NB4 (cell line): Measurements from ENCODE around the gene CDH4.
"Not testable (repeated sequence)": the region's sequence is repeated elsewhere in the genome, so short reads cannot be mapped to it uniquely, and the experiment has no call there.

Experiments used
- CTCF ChIP-seq: IDR thresholded peaks from one replicate; pipeline ENCODE4 v1.5.1; 2012; ENCODE audit warnings: low read depth, low read length
- MYC ChIP-seq: IDR thresholded peaks from 2 replicates; pipeline ENCODE4 v1.6.1; 2011; ENCODE audit warnings: low read depth, low read length
- POLR2A ChIP-seq: IDR thresholded peaks from 2 replicates; pipeline ENCODE4 v1.6.1; 2011; ENCODE audit warnings: mild to moderate bottlenecking; ENCODE audit not compliant: insufficient read length; ENCODE audit errors: extremely low read depth
- TF ChIP-seq, protein P1 (sequence below): IDR thresholded peaks from 2 replicates; pipeline ENCODE4 v1.6.1; 2011; ENCODE audit warnings: low read depth, low read length

GRCh38 chr20:61453623-61454022 is 201.6 kb downstream of the CDH4 start:
- not testable (repeated sequence) for TF ChIP-seq POLR2A, CTCF, MYC
- TF ChIP-seq, protein P1, sequence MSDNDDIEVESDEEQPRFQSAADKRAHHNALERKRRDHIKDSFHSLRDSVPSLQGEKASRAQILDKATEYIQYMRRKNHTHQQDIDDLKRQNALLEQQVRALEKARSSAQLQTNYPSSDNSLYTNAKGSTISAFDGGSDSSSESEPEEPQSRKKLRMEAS, result not testable (repeated sequence)
